Muscle of leg (tissue), 11 donors: ENCODE results near the gene OR52H1. TPM values are rescaled to one million over a fixed set of nuclear protein-coding genes. Genes with fewer than 3 reads are reported as not detected.

Experiments used
- DNase-seq: peaks from one replicate; pipeline ENCODE4 v3.0.0; 2013
- H3K27ac ChIP-seq: one replicate; pipeline ENCODE4 v1.5.1; 2013; ENCODE audit warnings: mild to moderate bottlenecking, low read length, control low read depth
- H3K27me3 ChIP-seq: one replicate; pipeline ENCODE4 v1.6.1; 2013; ENCODE audit warnings: low read length; ENCODE audit not compliant: control insufficient read depth, insufficient read depth
- H3K36me3 ChIP-seq: one replicate; pipeline ENCODE4 v1.6.1; 2013; ENCODE audit warnings: low read length; ENCODE audit not compliant: control insufficient read depth, insufficient read depth
- H3K4me1 ChIP-seq: one replicate; pipeline ENCODE4 v1.6.1; 2013; ENCODE audit warnings: low read length; ENCODE audit not compliant: control insufficient read depth, insufficient read depth
- H3K4me3 ChIP-seq: one replicate; pipeline ENCODE4 v1.5.1; 2013; ENCODE audit warnings: low read length, control low read depth
- H3K9me3 ChIP-seq: replicated peaks from 2 replicates; pipeline ENCODE4 v1.6.1; 2013; ENCODE audit warnings: low read depth, low read length; ENCODE audit not compliant: control insufficient read depth
- WGBS: methylation state at CpG from one replicate; pipeline ENCODE4 v1.1.5; 2013; ENCODE audit warnings: missing lambda C conversion rate; ENCODE audit not compliant: insufficient coverage; 5-methylcytosine and 5-hydroxymethylcytosine counted together
- polyA plus RNA-seq, 8 donors: library from polyadenylated mRNA; unstranded; fragments of 120-200 nt; gene quantifications; one replicate each; pipeline versions ENCODE4 v1.2.1 to v1.2.3, GENCODE V29; 2013; ENCODE audit warnings: inconsistent platforms in 1 of 8, low replicate concordance in 1 of 8; ENCODE audit not compliant: insufficient read length in 8 of 8, insufficient read depth in 1 of 8
- total RNA-seq: library from RNA; stranded (reverse); fragments of 120-200 nt; gene quantifications from one replicate; pipeline ENCODE4 v1.2.4, GENCODE V29; 2013

Gene OR52H1
- total and polyA plus RNA-seq, 9 donors: 0.22 TPM; not detected in 8

DNA sequence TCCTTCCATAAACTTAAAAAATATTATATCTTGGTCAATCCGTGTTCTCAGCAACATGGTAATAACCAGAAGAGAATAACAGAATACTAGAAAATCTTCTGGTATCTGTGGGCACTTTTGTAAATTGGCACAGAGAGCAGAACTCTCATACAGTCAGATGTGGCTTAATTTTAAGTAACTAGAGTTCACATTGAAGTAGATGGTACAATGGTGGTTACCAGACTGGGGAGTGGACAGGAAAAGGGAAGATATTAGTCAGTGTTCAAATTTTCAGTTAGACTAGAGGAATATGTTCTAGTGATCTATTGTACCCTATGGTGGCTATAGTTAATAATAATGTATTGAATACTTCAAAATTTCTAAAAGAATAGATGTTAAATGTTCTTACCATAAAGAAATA is 6.9 kb downstream of the OR52H1 start:
- H3K27ac ChIP-seq: no peak overlapping the region
- WGBS: no CpG with 5 or more reads among the region's 1 CpG
- no peaks in the 10 kb centered on the region for H3K27me3 ChIP-seq
- H3K4me1 ChIP-seq: no peaks in the 10 kb centered on the region
- H3K36me3 ChIP-seq: no peaks in the 10 kb centered on the region
- no peak for DNase-seq
- H3K9me3 ChIP-seq: no peaks in the 10 kb centered on the region
- no peak overlapping the region for H3K4me3 ChIP-seq

GRCh38 chr11:5536482-5536881 is 11.9 kb downstream of the OR52H1 start:
- no peak for DNase-seq
- H3K4me1 ChIP-seq: no peaks in the 10 kb centered on the region
- no peak overlapping the region for H3K4me3 ChIP-seq
- H3K36me3 ChIP-seq: no peaks in the 10 kb centered on the region
- H3K27ac ChIP-seq: no peak overlapping the region
- no peaks in the 10 kb centered on the region for H3K27me3 ChIP-seq
- no peaks in the 10 kb centered on the region for H3K9me3 ChIP-seq

- Histone ChIP-seq H3K4me1 (no peaks in the 10 kb centered on the region), H3K4me3 (no peak overlapping the region), H3K36me3 (no peaks in the 10 kb centered on the region), H3K9me3 (no peaks in the 10 kb centered on the region), H3K27ac (no peak overlapping the region), H3K27me3 (no peaks in the 10 kb centered on the region)
- WGBS: no CpG with 5 or more reads among the region's 1 CpG
- DNase-seq: no peak
Measured at GRCh38 chr11:5534046-5534445, 14.3 kb downstream of the OR52H1 start.

DNA sequence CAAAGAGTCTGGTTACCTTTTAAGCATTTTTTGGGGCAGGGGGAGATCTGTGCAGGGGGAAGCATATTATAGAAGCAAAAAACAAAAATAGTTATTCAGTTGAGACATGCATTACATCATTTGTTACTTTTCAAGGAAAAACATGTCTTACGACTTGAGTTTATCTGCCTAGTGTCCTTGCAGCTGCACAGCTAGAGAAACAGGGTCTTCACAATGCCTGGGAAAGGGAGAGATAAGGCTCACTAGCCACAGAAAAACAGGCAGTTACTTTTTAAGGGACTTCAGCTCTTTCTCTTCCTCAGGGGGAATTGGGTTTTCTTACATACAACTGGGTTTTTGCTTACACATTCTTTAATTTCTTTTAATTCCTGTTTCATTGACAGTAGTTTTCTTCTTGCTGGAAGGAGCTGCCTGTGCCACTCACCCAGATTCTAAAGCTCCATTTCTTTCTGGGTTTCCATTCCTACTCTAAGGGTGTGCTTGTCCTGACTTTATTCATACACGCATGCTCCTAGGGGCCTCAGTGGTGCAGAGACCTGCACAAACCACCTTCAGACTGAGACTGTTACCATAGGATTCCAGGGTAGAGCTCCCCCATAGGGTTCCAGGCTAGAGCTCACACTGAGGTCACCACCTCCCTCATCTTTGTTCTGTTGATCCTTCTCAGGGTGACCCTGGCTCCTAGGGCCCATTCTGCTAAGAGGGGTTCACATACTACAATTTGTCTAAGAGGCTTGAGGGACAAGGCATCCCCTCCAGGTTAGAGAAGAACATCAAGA is 17.1 kb downstream of the OR52H1 start:
- Histone ChIP-seq H3K36me3 (no peaks in the 10 kb centered on the region), H3K27ac (no peak overlapping the region), H3K4me3 (no peak overlapping the region), H3K4me1 (no peaks in the 10 kb centered on the region), H3K9me3 (no peaks in the 10 kb centered on the region), H3K27me3 (no peaks in the 10 kb centered on the region)
- WGBS: 100% methylated on average over 1 of the region's 2 CpGs
- DNase-seq: no peak

DNA sequence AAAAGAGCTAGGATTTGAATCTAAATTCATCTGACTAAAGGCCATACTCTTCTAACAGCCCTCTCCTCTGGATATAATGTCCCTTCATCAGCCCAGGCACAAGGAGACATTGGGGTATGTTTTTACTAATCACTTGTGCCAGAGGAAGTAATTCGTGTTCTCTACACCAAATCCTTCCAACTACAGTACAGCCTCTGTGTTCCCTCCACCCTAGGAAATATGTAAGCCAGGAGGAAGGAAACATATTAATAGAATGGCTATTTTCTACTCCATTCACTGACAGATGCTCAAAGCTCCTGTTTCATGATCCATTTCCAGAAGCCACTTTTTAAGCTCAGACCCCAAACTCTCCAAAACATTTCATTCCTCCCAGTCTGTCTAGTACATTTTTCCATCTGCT is 19.8 kb downstream of the OR52H1 start:
- DNase-seq: no peak
- H3K4me3 ChIP-seq: no peak overlapping the region
- H3K4me1 ChIP-seq: no peaks in the 10 kb centered on the region
- H3K27me3 ChIP-seq: no peaks in the 10 kb centered on the region
- no peak overlapping the region for H3K27ac ChIP-seq
- no peaks in the 10 kb centered on the region for H3K9me3 ChIP-seq
- no CpG with 5 or more reads among the region's 1 CpG for WGBS
- H3K36me3 ChIP-seq: no peaks in the 10 kb centered on the region

- DNase-seq: no peak
- no peaks in the 10 kb centered on the region for H3K9me3 ChIP-seq
- WGBS: 88% methylated on average over 5 of the region's 5 CpGs
- no peaks in the 10 kb centered on the region for H3K36me3 ChIP-seq
- H3K27me3 ChIP-seq: no peaks in the 10 kb centered on the region
- no peak overlapping the region for H3K27ac ChIP-seq
- no peaks in the 10 kb centered on the region for H3K4me1 ChIP-seq
- no peak overlapping the region for H3K4me3 ChIP-seq
Measured at GRCh38 chr11:5527716-5528115, 20.6 kb downstream of the OR52H1 start.

DNA sequence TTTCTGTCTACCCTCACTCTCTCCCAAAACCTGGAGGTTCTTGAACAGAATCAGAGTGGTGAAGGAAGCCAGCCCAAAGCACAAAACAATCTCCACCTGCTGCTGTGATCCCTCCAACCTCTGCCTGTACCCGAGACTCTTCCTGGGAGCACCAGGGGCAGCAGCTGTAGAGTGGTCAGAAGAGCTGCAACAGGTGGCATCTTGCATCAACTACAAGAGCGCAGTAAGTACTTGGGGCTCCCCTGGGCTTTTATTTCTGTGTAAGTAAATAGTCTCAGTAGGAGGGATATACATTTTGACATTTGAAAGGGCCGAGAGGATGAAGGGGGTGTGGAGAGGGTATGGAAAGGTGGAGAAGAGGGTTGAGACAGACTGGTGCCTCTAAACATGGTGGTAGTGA is 23.6 kb downstream of the OR52H1 start:
- Histone ChIP-seq H3K27me3 (no peaks in the 10 kb centered on the region), H3K9me3 (no peaks in the 10 kb centered on the region), H3K36me3 (no peaks in the 10 kb centered on the region), H3K4me3 (no peak overlapping the region), H3K27ac (no peak overlapping the region), H3K4me1 (no peaks in the 10 kb centered on the region)
- WGBS: 34% methylated on average over 3 of the region's 3 CpGs
- DNase-seq: no peak

DNA sequence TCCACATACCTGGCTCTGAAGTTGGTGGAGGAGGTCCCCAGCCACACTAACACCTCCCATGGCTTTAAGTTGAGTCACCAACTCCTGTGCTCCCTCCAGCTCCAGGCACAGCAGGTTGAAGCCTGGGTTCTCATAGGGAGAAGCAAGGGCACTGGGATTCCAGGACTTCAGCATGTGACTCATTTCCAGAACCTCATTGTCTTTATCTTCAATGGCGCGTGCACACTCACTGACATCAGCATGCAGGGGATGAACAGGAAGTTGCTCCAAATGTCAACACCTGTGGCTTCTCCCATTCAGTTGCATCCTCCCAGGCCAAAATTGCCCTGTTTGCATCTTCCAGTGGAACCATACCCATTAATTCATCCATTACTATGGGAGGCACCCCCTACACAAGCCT is 26.0 kb downstream of the OR52H1 start:
- 100% methylated on average over 2 of the region's 2 CpGs for WGBS
- DNase-seq: no peak
- Histone ChIP-seq H3K27me3 (no peaks in the 10 kb centered on the region), H3K27ac (no peak overlapping the region), H3K9me3 (no peaks in the 10 kb centered on the region), H3K36me3 (no peaks in the 10 kb centered on the region), H3K4me1 (no peaks in the 10 kb centered on the region), H3K4me3 (no peak overlapping the region)

DNA sequence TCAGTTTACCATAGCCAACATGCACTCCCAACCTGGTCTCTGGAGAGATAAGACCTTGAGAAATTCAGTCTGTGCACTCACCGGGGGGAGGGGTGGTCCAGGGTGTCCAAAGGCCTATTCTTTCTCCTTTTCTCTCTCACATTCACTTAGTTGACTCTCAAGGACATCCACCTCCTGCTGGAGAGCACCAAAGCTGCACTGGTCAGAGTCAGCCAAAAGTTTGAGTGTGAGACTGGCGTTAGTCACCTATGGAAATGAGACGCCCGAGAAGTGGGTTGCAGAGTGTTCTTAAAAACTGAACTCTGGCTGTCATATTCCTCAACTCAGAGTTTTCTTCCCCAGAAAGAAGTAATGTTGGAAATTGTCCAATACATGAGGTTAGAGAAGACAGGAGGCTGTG is 26.8 kb downstream of the OR52H1 start:
- Histone ChIP-seq H3K27ac (no peak overlapping the region), H3K4me3 (no peak overlapping the region), H3K36me3 (no peaks in the 10 kb centered on the region), H3K9me3 (no peaks in the 10 kb centered on the region), H3K4me1 (no peaks in the 10 kb centered on the region), H3K27me3 (no peaks in the 10 kb centered on the region)
- no CpG with 5 or more reads among the region's 4 CpGs for WGBS
- DNase-seq: no peak

DNA sequence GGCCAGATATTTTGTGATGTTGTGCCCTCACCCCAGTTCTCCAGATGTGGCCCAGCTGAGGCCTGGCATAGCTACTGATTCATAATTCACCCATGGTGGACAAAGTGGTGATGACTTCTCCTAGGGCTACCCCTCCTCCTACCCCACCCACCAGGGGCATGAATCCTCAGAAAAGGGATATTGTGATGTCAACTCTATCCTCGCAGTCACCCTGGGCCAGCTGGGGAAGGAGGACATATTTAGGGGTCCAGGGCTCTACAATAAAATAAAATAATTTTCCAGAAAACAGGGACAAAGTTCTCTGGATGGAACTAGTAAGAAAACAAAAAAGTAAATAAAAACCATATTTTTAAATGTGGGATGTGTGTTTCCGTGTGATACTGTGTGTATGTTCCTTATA is 31.7 kb downstream of the OR52H1 start, which contains the start of gene UBQLNL:
UBQLNL (minus strand) TSS at position 101 of the 400 bp plus-strand sequence. CDS start 258 bp downstream, outside the sequence.
- no CpG with 5 or more reads among the region's 2 CpGs for WGBS
- no peak within 1 kb of the TSS for H3K4me3 ChIP-seq
- H3K4me1 ChIP-seq: no peaks in the 10 kb centered on the region
- no peaks in the 10 kb centered on the region for H3K9me3 ChIP-seq
- DNase-seq: no peak
- H3K36me3 ChIP-seq: no peaks in the 10 kb centered on the region
- H3K27ac ChIP-seq: no peak within 1 kb of the TSS
- no peaks in the 10 kb centered on the region for H3K27me3 ChIP-seq

DNA sequence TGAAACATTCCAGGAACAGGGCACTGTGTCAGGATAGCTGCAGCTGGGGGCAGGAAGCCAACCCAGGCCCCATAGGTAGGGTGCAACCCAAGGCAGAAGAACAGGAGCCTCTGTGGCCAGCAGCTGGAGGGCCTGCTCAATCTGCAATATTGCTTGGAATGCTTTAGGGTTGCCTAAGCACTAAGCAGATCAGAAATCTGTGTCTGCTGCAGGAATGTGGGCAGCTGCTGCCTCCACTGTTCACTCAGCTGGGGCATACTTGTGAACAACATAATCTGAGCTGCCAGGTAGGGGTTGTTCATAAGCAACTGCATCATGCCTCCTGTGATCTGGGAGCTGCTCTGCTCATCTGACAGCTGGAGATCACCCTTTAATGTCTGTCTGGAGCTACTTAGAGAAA is 33.5 kb downstream of the OR52H1 start:
- Histone ChIP-seq H3K27me3 (no peaks in the 10 kb centered on the region), H3K36me3 (no peaks in the 10 kb centered on the region), H3K9me3 (no peaks in the 10 kb centered on the region), H3K4me3 (no peak overlapping the region), H3K4me1 (no peaks in the 10 kb centered on the region), H3K27ac (no peak overlapping the region)
- no peak for DNase-seq
